HG03039 (cell line): ENCODE results near the gene CD59.

Experiments
- ATAC-seq: cut with Tn5 transposase; IDR thresholded peaks from one replicate; pipeline ENCODE4 v1.9.1; 2021; ENCODE audit warnings: mild to moderate bottlenecking, moderate library complexity; ENCODE audit not compliant: unreplicated experiment

Gene CD59, protein sequence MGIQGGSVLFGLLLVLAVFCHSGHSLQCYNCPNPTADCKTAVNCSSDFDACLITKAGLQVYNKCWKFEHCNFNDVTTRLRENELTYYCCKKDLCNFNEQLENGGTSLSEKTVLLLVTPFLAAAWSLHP

DNA sequence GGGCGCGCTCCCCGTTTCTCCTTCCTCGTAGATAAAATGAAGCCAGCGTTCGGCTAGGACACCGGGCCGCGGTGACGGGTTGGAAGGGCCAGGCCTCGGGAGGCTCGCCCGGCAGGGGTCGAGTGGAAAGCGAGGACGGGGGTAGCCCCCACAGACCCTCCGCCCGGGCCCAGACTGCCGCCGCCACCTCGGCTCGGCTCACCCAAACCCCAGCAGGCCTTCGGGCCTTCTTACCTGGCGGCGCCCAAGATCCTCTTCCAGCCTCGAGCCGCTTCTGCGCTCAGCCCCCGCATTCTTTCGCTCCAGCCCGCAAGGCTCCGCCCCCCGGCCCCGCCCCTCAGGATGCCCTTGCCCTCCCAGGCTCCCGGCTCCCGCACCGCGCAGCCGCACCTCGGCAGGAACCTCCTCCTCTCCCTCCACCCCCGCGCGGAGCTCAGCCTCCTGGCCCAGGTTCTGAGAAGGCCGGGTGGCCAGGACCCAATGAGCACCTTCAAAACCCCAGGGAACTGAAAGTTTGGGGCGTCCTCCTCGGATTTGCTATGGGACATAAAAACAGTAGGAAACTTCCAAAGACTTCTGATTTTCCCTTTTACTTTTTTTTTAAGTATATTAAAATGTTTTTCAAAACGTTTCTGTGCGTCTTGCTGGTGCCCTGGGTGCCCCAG is at the start of gene CD59:
Gene CD59 (minus strand): TSS at position 276 of the 665 bp plus-strand sequence. CDS start 13,978 bp downstream, outside the sequence.
- peak; percentile 59 for ATAC-seq

DNA sequence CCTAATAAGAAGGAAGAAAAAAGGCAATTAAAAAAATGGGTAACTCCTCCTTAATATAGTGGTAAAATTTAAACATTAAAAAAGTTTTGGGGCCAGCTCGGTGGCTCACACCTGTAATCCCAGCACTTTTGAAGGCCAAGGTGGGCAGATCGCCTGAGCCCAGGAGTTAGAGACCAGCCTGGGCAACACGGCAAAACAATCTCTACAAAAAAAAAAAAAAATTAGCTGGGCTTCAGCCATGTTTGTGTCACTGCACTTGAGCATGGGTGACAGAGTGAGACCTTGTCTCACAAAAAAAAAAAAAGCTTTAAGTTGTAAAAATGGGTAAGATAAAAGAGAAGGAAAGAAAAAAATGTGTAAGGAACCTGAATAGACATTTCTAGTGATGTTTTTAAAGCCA is 49.4 kb upstream of the CD59 start:
- no peak for ATAC-seq

DNA sequence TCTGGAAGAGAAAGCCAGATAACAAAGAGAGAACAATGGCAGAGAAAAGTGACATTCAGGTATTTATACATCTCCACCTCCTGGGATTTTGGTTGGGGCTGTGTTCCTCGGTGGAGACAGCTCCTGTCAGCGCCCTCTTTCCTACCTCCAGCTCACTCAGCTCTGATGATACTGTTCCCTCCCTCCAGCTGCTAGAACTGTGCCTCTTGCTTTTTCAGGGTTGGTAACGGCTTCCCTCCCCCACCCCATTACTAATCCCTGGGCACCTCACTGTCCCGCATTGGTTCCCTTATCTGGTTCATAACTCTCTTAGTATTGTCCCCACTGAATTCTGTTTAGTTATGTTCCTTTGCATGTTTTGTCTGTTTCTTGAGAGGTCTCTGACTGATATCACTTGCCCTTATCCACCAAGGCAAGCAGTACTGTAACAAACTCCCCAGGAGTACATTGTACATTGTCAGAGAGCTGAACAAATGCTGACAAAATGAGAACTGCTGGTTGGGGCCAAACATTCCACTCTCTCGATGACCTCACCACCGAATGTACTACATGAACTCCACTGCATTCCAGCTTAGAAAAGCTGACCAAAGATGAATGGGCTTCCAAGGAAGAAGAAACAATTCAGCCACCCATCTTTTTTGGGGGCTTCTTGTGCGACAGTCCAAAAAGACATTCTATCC is 43.8 kb upstream of the CD59 start:
- no peak for ATAC-seq

DNA sequence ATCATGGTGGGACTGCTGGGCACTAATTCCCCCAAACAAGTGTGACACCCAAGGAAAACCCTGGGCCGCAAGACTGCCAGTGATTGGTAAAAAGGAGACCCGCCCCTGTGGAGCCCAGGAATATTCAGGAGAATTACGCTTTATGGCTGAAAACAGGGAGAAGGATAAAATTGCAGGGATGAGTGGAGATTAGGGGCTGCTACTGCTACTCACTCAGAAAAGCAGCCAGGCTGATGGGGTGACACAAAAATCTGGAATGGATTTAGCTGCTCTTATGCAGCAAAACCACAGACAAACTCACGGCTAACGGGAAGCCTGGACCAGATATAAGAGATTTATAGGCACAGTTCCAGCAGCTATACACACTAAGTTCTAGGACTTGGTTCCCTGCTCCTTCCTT is 42.5 kb upstream of the CD59 start:
- no peak for ATAC-seq

DNA sequence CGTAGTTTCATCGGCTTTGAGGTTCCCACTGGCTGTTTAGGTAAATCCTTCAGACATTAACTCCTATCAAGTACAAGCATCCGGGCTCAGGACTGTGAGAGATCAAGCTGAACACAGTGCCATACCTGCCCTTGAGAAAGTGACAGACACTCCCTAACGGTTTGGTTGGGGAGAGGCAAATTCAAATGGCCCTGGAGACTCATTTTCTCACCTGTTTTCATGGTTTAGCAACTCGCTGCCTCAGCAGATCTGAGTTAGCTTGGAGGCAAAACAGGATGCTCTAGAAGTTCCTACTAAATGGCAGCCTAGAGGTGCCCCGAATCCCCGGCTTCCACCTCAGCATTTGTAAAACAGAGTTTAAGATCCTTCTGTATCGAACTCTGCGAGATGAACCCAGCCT is 41.7 kb upstream of the CD59 start:
- ATAC-seq, result no peak

DNA sequence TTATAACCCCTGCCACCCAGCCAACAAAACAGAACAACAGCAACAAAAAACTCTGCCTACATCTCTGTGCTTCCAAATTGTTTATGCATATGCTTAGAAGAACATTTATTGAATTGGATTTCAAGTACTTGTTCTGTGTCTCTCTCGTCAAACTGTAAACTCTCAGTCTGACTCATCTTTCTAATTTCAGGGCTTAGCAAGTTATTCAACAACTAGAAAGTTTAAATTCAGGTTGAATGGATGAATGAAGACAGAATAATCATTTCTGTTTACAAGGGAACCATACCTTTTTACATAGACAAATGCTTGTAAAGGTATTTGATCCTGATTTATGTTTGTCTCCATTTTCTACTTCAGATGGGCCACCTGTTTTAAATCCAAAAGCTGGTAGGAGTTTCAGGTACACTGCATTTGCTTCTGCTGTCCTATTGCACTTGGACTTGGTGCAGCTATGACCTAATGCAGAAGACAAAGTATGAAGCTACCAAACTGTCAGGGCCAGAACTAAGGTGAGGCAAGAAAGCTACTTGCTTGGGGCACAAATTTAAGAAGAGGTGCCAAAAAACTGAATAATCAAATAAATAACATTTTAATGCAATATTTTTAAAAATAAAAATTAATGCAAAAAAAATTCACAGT is 39.7 kb upstream of the CD59 start:
- no peak for ATAC-seq

DNA sequence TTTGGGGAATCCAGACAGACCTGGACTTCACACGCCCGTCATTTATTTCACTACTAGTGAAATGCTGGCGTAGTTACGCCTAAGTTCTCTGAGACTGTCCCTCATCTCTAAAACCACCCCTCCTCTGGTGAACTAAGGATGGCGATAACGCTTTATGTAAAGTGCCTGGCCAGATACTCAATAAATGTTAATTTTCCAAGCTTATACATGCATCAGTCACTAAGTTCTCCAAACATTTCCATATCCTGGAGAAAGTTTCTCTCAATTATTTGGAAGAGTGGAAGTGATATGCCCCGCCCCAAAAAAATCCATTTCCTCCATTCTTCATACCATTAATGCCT is 39.2 kb upstream of the CD59 start:
- ATAC-seq, result no peak

DNA sequence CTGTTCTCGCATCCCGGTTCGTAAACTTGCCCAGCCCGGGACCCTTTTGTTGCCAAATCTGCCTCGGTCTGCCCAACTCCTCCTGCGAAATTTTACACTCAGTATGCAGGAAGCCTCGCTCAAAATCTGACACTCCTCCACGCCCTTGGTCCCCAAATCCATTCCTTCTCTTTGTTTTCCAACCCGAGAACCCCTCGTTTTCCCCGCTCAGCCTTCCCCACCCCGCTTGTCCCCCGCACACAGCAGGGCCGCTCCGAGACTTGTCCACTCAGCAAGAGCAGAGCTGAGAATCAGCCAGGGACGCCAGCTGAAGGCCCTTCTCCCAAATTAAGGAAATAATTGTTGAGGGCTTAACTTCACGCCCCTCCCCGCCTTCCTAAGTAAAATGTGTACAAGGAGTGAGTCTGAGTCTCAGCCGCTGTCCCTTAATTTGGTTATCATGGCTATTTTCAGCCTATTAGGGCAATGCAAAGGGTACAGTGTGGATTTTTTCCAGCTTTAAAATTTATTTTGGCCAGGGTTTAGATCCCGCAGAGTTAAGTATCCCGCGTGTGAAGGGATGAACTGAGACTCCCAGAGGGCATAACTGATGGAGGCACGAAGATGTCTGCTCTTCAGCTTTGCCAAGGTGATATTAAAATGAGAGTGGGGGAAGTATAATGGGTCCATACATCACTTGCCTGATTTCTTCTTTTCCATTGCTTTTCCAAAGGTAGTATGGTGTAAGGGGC is 38.7 kb upstream of the CD59 start:
- no peak for ATAC-seq

DNA sequence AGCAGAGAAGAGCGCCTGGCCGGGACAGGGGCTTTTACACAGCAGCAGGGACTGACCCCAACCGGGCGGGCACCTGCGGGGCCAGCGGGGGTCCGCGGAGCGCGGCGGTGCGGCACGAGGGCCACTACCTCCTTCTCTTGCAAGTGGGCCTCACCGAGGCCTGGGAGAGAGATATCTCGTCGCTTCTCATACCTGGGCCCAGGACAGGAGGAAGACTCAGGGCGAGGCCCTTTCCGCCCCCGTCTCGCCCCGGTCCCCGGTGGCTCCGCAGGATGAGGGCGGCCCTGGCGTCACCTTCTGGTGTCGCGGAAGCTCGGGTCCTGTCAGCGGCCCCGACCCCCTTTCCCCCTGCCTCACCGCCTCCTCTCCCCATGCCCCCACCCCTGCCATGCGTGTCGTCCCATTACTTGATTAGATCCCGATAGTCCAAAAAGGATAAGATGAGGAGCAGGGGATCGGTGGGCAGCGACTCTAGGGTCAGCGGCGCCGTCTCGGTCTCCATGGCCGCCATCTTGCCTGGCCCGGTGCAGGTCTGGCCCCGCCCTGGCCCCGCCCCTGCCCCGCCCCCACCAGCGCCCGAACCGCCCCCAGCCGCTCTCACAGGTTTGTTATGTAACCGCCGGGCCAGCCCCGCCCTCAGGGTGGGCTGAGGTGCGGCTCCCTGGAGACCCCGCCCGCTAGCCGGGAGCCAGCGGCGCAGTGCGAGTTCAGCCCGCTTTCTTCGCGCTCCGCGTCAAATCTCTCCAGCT is 37.9 kb upstream of the CD59 start, which contains the start of gene FBXO3:
Gene FBXO3 (minus strand): TSS at position 534 of the 749 bp plus-strand sequence. CDS start 23 bp downstream, at position 511.
- peak; percentile 80 for ATAC-seq

DNA sequence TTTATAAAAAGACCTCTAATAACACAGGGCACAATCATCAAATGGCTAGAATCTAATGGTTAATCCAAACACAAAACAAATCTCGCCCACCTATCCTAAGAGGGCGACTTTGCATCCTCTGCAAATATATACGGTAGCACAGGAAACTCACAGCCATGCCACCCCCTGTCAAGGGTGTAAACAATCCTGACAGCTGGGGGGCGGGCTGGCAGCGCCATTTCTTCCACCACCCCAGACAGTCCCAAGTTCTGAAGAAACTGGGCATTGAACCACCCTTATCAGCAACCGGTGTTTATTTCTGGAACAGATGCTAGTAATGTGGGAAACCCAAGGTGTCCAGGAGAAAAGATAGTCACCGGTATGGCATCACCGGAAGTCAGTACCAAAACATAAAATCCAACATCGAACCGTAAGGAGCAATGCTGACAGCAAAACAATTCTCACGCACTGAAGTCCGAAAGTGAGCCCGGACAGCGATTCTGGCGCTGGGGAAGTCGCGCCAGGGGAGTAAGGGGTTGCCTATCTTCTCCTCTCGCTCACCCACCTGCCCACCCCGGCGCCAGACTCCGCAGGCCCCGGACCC is 37.3 kb upstream of the CD59 start:
- peak; percentile 17 for ATAC-seq

DNA sequence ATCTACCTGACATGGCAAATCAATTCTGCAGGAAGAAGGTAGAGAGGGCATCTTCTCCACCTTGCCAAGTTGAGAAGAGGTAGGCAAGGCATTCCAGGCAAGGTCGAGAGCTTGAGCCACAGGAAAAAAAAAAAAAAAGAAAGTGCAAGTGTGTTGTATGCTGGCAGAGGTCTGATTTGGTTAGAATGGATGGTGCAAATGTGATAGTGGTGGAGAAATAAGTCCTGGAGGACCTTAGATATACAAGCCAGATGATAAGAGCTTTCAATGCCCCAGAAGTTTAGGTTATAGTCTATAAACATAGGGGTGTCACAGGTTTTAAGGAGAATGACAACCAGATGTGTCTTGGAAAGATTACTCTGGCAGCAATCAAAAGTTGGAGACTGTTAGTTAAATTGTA is 36.6 kb upstream of the CD59 start:
- no peak for ATAC-seq

DNA sequence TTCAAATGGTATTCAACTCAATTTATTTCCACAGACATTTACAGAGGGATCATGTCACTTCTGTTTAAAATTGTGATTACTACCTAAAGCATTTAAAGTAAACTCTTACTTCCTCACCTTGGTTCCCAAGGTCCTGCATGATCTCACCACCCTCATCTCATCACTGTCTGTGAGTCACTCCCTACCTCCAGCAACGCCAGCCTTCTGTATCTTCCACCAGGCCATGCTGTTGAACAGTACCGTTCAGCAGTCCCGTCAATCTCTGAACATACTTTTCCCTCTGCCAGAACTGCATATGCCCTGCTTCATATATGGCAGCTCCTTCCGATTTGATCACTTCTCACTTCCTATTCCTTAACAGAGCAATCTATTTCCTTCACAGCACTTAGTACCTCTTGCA is 36.1 kb upstream of the CD59 start:
- ATAC-seq, result no peak

DNA sequence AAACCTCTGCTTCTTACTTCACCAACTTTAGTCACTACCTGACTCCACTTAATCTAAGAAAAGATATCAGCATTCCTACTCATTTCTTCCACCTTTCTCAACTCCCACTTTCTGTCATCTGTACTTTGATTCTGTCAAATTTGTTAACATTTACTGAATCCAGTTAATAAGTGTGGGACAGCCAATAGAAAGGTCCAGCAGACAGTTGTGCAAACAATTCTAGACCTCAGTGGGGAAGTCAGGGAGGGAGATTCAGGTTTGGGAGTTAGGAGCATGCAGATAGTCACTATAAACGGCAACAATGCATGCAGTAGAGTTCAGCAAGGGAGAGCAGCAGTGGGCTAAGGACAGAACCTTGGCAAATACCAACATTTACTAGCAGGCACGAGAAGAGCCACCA is 34.0 kb upstream of the CD59 start:
- ATAC-seq, result no peak

DNA sequence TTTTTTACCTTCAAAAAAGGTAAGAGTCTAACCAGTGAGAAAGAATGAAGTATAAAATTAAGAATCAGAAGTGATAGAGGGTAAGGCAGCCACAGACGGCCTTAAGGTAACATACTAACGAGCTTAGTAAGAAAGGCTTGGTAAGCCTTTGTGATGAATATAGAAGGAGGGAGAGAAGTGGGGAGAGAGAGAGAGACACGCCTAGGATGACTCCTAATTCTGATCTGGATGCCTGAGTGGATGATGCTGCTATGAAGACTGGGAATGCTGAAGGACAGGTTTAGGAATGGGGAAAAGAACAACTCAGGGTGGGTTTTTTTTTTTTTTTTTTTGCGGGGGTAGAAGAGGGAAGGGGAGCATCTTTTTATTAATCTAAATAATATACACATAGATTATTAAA is 33.3 kb upstream of the CD59 start:
- no peak for ATAC-seq

DNA sequence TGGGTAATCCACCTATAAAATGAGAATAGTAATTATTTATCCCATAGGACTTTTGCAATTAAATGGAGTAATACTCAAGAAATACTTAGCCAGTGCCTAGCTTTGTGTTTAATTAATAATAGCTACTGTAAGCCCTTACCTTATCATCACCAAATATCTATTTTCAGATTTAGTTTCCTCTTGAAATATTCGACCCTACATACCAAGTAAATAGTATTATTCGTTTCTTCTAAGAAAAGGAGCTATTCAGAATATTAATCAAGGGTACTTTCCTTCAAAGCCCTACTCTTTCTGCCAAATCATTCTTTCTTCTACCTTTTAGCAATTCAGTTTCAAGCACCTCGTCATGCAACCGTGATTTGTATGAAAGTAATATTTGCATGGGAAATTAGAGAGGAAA is 31.4 kb upstream of the CD59 start:
- ATAC-seq, result no peak

DNA sequence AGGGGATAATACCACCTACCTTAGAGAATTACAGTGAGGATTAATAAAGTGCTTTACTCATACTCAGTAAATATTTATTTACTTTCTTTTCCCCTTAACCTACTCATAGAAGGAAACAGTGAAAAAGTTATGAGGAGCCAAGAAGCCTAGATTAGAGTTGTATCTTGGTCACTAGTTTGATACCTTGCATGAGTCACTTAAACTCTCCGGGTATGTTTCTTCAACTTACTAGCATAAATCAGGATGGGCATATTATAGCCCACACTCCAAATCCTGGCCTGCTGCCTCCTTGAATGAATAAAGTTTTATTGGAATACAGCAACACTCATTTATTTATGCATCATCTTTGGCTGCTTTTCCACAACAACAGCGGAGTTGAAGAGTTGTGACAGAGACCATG is 29.9 kb upstream of the CD59 start:
- no peak for ATAC-seq

DNA sequence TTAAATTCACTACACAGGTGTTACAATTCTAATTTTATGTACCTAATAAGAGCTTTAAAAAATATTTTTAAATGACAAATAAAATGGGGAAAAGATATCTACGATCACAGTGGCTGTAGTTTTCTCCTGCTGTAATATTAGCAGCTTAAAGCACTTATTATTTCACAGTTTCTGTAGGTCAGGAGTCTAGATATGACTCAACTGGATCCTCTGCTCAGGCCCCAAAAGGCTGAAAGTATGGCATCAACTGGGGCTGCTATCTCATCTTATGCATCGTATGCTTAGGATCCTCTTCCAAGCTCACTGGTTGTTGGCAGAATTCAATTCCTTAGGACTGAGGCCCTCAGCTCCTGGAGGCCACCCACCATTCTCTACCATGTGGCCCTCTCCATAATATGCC is 25.2 kb upstream of the CD59 start:
- peak; percentile 56 for ATAC-seq

DNA sequence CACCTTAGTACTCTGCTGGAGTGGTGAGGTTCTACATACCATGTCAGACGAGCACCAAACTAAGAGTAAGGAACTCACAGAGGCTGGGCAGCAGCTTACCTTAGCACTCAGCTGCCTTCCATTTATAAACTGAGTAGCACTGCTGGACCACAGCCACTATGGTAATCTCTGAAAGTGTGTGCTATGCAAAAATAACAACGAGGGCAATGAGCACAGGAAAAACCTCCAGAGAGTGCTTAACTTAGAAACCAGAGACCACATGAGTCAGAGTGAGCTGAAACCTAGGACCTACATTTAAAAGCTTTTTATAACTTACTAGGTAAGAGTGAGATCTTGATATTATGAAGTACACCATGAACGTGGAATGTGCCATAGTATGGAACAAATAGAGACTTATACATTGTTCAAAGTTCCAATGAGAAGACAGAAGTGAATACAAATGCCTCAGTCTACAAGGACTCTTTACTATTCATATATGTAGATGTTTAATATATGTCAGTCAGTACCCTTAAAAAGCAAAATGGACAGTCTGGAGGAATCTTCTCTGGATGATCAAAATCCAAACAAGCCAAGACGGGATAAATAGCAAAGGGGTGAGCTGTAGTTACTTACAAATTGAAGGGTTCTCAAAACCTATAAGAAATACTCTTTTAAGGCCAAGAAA is 17.2 kb upstream of the CD59 start:
- ATAC-seq, result peak; percentile 98

DNA sequence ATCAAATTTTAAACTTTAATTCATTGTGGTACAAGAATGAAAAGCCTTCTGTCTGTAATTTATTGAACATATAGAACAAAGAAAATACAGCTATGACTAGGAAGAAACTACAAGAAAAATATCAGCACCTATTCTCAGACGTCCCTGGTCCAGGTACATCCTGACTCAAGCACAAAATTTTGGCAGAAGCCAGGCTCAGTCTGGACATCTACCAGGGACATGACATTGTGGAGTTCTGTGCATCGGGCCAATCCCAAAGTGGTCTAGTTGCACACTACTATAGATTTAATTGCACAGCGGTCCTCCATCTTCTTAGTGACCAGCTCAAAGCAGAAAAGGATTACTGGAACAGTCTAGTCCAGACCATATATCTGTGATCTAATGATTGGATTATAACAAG is 15.7 kb upstream of the CD59 start:
- ATAC-seq, result no peak

DNA sequence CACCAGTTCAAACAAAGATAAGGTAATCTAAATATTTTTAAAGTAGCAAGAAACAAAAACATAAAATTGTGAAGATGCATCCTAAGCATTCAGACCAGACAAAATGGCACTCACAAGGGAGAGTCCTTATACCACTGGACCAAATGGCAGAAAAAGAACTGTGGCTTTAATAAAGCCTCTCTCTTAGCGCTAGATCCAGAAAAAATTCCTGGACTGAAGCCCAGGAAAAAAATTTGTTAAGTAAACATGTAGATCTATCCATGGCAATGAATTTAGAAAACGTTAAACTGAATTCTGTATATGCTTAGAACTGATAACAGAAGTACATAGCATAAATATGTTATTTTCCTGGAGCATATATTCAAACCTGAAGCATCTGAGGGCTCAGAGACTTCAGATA is 11.8 kb upstream of the CD59 start:
- ATAC-seq, result no peak
